ENCODE data around the gene OPN5.
"Not testable (repeated sequence)": the region's sequence is repeated elsewhere in the genome, so short reads cannot be mapped to it uniquely, and the experiment has no call there.

OPN5 gene, protein sequence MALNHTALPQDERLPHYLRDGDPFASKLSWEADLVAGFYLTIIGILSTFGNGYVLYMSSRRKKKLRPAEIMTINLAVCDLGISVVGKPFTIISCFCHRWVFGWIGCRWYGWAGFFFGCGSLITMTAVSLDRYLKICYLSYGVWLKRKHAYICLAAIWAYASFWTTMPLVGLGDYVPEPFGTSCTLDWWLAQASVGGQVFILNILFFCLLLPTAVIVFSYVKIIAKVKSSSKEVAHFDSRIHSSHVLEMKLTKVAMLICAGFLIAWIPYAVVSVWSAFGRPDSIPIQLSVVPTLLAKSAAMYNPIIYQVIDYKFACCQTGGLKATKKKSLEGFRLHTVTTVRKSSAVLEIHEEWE

DNA sequence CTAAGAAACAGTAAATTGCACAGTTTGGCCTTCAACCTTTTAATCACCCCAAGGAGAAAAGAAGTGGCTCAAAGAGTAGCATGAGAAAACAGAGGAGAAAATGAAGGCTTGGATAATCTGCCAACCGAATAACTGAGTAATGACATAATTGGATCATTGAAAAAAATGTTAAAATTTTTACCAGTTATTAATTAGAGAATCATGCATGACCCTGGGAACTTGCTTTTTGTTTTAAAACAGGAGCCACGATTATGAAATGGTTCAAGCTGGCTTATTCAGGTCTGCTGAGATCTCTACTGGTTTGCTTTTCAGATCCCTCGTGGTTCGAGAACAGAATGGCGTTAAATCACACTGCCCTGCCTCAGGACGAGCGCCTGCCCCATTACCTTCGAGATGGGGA, at the start of gene OPN5:
Gene OPN5 (plus strand): TSS at position 301 of the 400 bp plus-strand sequence. CDS start 35 bp downstream, at position 336.
- Histone ChIP-seq H3K27ac (no peak within 1 kb of the TSS), H3K9ac (no peak within 1 kb of the TSS), H3K36me3 (no peaks in the 10 kb centered on the region), H3K27me3 (no peaks in the 10 kb centered on the region), H4K20me1 (no peaks in the 10 kb centered on the region), H3K4me2 (no peak within 1 kb of the TSS), H3K4me3 (no peak within 1 kb of the TSS), H3K9me3 (replicated peaks in 1 of 11) (no peaks in the 10 kb centered on the region), H3K4me1 (0 out of 20 replicates have a peak, but pooled peaks cover 0 to 4% (median 0%) of the 10 kb centered on the region in 10 experiments)
- no peak for TF ChIP-seq Cebpa-rat (IDR thresholded peaks at IDR 0.05)

- Histone ChIP-seq H3K9ac (no peak overlapping the region), H3K27me3 (no peaks in the 10 kb centered on the region), H3K4me3 (no peak overlapping the region), H3K9me3 (replicated peaks in 1 of 11) (no peaks in the 10 kb centered on the region), H3K27ac (no peak overlapping the region), H3K4me1 (no peaks in the 10 kb centered on the region), H4K20me1 (no peaks in the 10 kb centered on the region), H3K4me2 (no peak overlapping the region), H3K36me3 (no peaks in the 10 kb centered on the region)
- TF ChIP-seq Cebpa-rat (IDR thresholded peaks at IDR 0.05) = no peak
Observed at GRCh38 chr6:47733879-47734558, 47.8 kb upstream of the OPN5 start.

- Histone ChIP-seq H3K36me3 (no peaks in the 10 kb centered on the region), H3K27me3 (no peaks in the 10 kb centered on the region), H3K4me2 (no peak overlapping the region), H4K20me1 (no peaks in the 10 kb centered on the region), H3K4me1 (no peaks in the 10 kb centered on the region), H3K27ac (no peak overlapping the region), H3K4me3 (no peak overlapping the region), H3K9ac (no peak overlapping the region), H3K9me3 (replicated peaks in 1 of 11) (no peaks in the 10 kb centered on the region)
- TF ChIP-seq Cebpa-rat (IDR thresholded peaks at IDR 0.05) = no peak
Observed at GRCh38 chr6:47734831-47735481, 46.9 kb upstream of the OPN5 start.

GRCh38 chr6:47736083-47736700, 45.6 kb upstream of the OPN5 start:
- no peaks in the 10 kb centered on the region for H3K36me3 ChIP-seq
- H3K4me1 ChIP-seq = no peaks in the 10 kb centered on the region
- H4K20me1 ChIP-seq = no peaks in the 10 kb centered on the region
- no peak overlapping the region for H3K27ac ChIP-seq
- no peak overlapping the region for H3K4me3 ChIP-seq
- H3K4me2 ChIP-seq = no peak overlapping the region
- no peaks in the 10 kb centered on the region for H3K9me3 ChIP-seq (replicated peaks in 1 of 11)
- TF ChIP-seq Cebpa-rat (IDR thresholded peaks at IDR 0.05) = no peak
- H3K27me3 ChIP-seq = no peaks in the 10 kb centered on the region
- no peak overlapping the region for H3K9ac ChIP-seq

GRCh38 chr6:47737406-47737805, 44.4 kb upstream of the OPN5 start:
- no peak for TF ChIP-seq Cebpa-rat (IDR thresholded peaks at IDR 0.05)
- no peak overlapping the region for H3K4me2 ChIP-seq
- H3K36me3 ChIP-seq = no peaks in the 10 kb centered on the region
- no peaks in the 10 kb centered on the region for H4K20me1 ChIP-seq
- H3K9me3 ChIP-seq (replicated peaks in 1 of 11) = no peaks in the 10 kb centered on the region
- H3K27me3 ChIP-seq = no peaks in the 10 kb centered on the region
- no peak overlapping the region for H3K9ac ChIP-seq
- no peak overlapping the region for H3K27ac ChIP-seq
- no peak overlapping the region for H3K4me3 ChIP-seq
- H3K4me1 ChIP-seq = no peaks in the 10 kb centered on the region

GRCh38 chr6:47740714-47741113, 41.1 kb upstream of the OPN5 start:
- Histone ChIP-seq H3K9me3 (replicated peaks in 1 of 11) (no peaks in the 10 kb centered on the region; a peak in 1 of 22 replicates), H3K4me3 (no peak overlapping the region), H3K27ac (no peak overlapping the region), H3K27me3 (no peaks in the 10 kb centered on the region), H3K36me3 (no peaks in the 10 kb centered on the region), H3K4me2 (no peak overlapping the region), H4K20me1 (no peaks in the 10 kb centered on the region), H3K9ac (no peak overlapping the region), H3K4me1 (no peaks in the 10 kb centered on the region)
- TF ChIP-seq Cebpa-rat (IDR thresholded peaks at IDR 0.05) = no peak

DNA sequence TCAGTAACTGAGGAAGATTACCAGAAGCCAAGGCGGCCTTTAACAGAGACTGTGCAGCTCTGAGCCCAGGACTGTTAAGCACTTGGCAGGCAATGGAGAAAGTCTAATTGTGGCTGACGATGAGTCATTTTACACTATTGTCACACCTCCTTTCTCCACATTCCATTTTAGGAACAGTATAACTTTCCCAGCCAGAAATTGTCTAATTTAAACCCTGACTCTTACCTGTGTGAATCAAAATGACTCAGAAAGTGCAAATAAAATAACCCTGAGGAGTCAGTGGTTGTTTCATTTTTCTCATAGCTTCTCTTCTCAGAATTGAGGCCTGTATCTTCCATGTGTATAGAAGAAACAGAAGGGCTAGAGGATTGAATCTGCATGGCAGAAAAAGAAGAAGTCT, 40.0 kb upstream of the OPN5 start:
- Histone ChIP-seq H3K9ac (no peak overlapping the region), H3K27ac (no peak overlapping the region), H3K4me1 (no peaks in the 10 kb centered on the region), H3K9me3 (replicated peaks in 1 of 11) (no peaks in the 10 kb centered on the region; a peak in 1 of 22 replicates), H3K27me3 (no peaks in the 10 kb centered on the region), H3K36me3 (no peaks in the 10 kb centered on the region), H3K4me3 (no peak overlapping the region), H4K20me1 (no peaks in the 10 kb centered on the region), H3K4me2 (no peak overlapping the region)
- no peak for TF ChIP-seq Cebpa-rat (IDR thresholded peaks at IDR 0.05)

- Histone ChIP-seq H3K9me3 (replicated peaks in 1 of 11) (no peaks in the 10 kb centered on the region; a peak in 1 of 22 replicates), H3K36me3 (no peaks in the 10 kb centered on the region), H3K4me3 (no peak overlapping the region), H4K20me1 (no peaks in the 10 kb centered on the region), H3K27ac (no peak overlapping the region), H3K9ac (no peak overlapping the region), H3K27me3 (no peaks in the 10 kb centered on the region), H3K4me2 (no peak overlapping the region), H3K4me1 (no peaks in the 10 kb centered on the region)
- TF ChIP-seq Cebpa-rat (IDR thresholded peaks at IDR 0.05) = no peak
Observed at GRCh38 chr6:47743744-47744143, 38.1 kb upstream of the OPN5 start.

DNA sequence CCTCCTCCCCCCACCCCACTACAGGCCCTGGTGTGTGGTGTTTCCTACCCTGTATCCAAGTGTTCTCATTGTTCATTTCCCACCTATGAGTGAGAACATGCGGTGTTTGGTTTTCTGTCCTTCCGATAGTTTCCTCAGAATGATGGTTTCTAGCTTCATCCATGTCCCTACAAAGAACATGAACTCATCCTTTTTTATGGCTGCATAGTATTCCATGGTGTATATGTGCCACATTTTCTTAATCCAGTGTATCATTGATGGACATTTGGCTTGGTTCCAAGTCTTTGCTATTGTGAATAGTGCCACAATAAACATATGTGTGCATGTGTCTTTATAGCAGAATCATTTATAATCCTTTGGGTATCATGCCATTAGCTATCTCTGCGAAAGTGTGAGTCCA, 36.6 kb upstream of the OPN5 start:
- not testable (repeated sequence) for H3K27ac ChIP-seq; H3K4me3 ChIP-seq; H3K36me3 ChIP-seq; H3K9me3 ChIP-seq (replicated peaks in 1 of 11); H3K4me1 ChIP-seq; H4K20me1 ChIP-seq; H3K27me3 ChIP-seq; H3K4me2 ChIP-seq; H3K9ac ChIP-seq
